NCI-H1417 (cell line): ENCODE data around the gene ABHD6.
"Not testable (repeated sequence)": the region's sequence is repeated elsewhere in the genome, so short reads cannot be mapped to it uniquely, and the experiment has no call there.

Experiments used
- DNase-seq, 3 experiments: peaks; one replicate each; lab custom pipeline; 2025; lab: John Stamatoyannopoulos, UW

ABHD6 gene

GRCh38 chr3:58323529-58324390 lies 86.2 kb downstream of the ABHD6 start:
- no peak for DNase-seq

- DNase-seq, result no peak
Observed at GRCh38 chr3:58324391-58325390, 87.1 kb downstream of the ABHD6 start.

GRCh38 chr3:58325525-58325992 lies 88.0 kb downstream of the ABHD6 start:
- DNase-seq, result no peak

GRCh38 chr3:58326267-58326900 lies 88.8 kb downstream of the ABHD6 start:
- no peak for DNase-seq

GRCh38 chr3:58329150-58329921 lies 91.7 kb downstream of the ABHD6 start:
- no peak for DNase-seq

GRCh38 chr3:58329922-58330413 lies 92.4 kb downstream of the ABHD6 start:
- no peak for DNase-seq

- DNase-seq, result no peak
Observed at GRCh38 chr3:58331593-58332152, 94.1 kb downstream of the ABHD6 start.

- DNase-seq, result peak; percentile 62 to 71 (median 70)
Observed at GRCh38 chr3:58332575-58333188, 95.1 kb downstream of the ABHD6 start, which contains the start of gene PXK. PXK (plus strand) TSS chr3:58332892; CDS start chr3:58332989, 97 bp downstream.

- DNase-seq, result peak; percentile 3 to 42 (median 29)
Observed at GRCh38 chr3:58333206-58334012, 95.8 kb downstream of the ABHD6 start.

GRCh38 chr3:58334013-58334321 lies 96.4 kb downstream of the ABHD6 start:
- peak in 1 of 3 experiments; percentile 19 for DNase-seq

GRCh38 chr3:58334506-58334884 lies 96.9 kb downstream of the ABHD6 start:
- DNase-seq, result no peak

GRCh38 chr3:58335652-58335947 lies 98.0 kb downstream of the ABHD6 start:
- no peak for DNase-seq

- no peak for DNase-seq
Observed at GRCh38 chr3:58336135-58336882, 98.7 kb downstream of the ABHD6 start.

- DNase-seq, result no peak
Observed at GRCh38 chr3:58337190-58337589, 99.6 kb downstream of the ABHD6 start.

GRCh38 chr3:58339146-58339545 lies 101.6 kb downstream of the ABHD6 start:
- DNase-seq, result not testable (repeated sequence)

GRCh38 chr3:58340594-58341244 lies 103.1 kb downstream of the ABHD6 start:
- DNase-seq, result no peak

- DNase-seq, result no peak
Observed at GRCh38 chr3:58341376-58341775, 103.8 kb downstream of the ABHD6 start.

- DNase-seq, result no peak
Observed at GRCh38 chr3:58342676-58343075, 105.1 kb downstream of the ABHD6 start.
